H9 (cell line): ENCODE data around the gene POU2AF3. TPM values are rescaled to one million over a fixed set of nuclear protein-coding genes. Genes with fewer than 3 reads are reported as not detected.

Experiments
- DNase-seq: peaks from one replicate; pipeline ENCODE4 v3.0.0-alpha.2; 2017
- H2AFZ ChIP-seq: one replicate; pipeline ENCODE4 v1.6.1; 2013; ENCODE audit warnings: mild to moderate bottlenecking, low read length, control low read depth, moderate library complexity
- H2AK5ac ChIP-seq: 2 replicates; pipeline ENCODE4 v1.6.1; 2013; ENCODE audit warnings: low read length, control low read depth, mixed read lengths; ENCODE audit not compliant: insufficient read length
- H2BK120ac ChIP-seq: one replicate; pipeline ENCODE4 v1.6.1; 2013; ENCODE audit warnings: low read depth, mild to moderate bottlenecking, low read length, control low read depth, inconsistent platforms; ENCODE audit not compliant: poor library complexity, severe bottlenecking
- H2BK12ac ChIP-seq: 2 replicates; pipeline ENCODE4 v1.6.1; 2013; ENCODE audit warnings: low read length, control low read depth, mixed read lengths, low read depth; ENCODE audit not compliant: insufficient read length
- H2BK15ac ChIP-seq: 2 replicates; pipeline ENCODE4 v1.6.1; 2013; ENCODE audit warnings: low read depth, low read length, control low read depth
- H2BK20ac ChIP-seq: one replicate; pipeline ENCODE4 v1.6.1; 2013; ENCODE audit warnings: low read depth, mild to moderate bottlenecking, low read length, control low read depth, inconsistent platforms; ENCODE audit not compliant: poor library complexity, severe bottlenecking
- H2BK5ac ChIP-seq: 2 replicates; pipeline ENCODE4 v1.6.1; 2013; ENCODE audit warnings: low read length, control low read depth, mixed read lengths; ENCODE audit not compliant: insufficient read length
- H3K14ac ChIP-seq: 2 replicates; pipeline ENCODE4 v1.6.1; 2013; ENCODE audit warnings: low read length, control low read depth; ENCODE audit not compliant: insufficient read depth
- H3K18ac ChIP-seq: 2 replicates; pipeline ENCODE4 v1.6.1; 2013; ENCODE audit warnings: low read depth, mild to moderate bottlenecking, mixed read lengths, low read length, control low read depth; ENCODE audit not compliant: insufficient read length
- H3K23ac ChIP-seq: 2 replicates; pipeline ENCODE4 v1.6.1; 2013; ENCODE audit warnings: low read length, control low read depth, mixed read lengths, low read depth; ENCODE audit not compliant: insufficient read length
- H3K23me2 ChIP-seq: 2 replicates; pipeline ENCODE4 v1.6.1; 2013; ENCODE audit warnings: low read depth, mild to moderate bottlenecking, mixed read lengths, low read length, control low read depth; ENCODE audit not compliant: insufficient read length, poor library complexity, severe bottlenecking
- H3K27ac ChIP-seq: 2 replicates; pipeline ENCODE4 v1.5.1; 2013; ENCODE audit warnings: low read length, control low read depth, mixed read lengths, low read depth; ENCODE audit not compliant: insufficient read length
- H3K27me3 ChIP-seq: 2 replicates; pipeline ENCODE4 v1.6.1; 2013; ENCODE audit warnings: low read length, control low read depth, inconsistent platforms; ENCODE audit not compliant: insufficient read depth
- H3K4ac ChIP-seq: 2 replicates; pipeline ENCODE4 v1.6.1; 2013; ENCODE audit warnings: low read depth, mild to moderate bottlenecking, control low read depth, inconsistent platforms, low read length, moderate library complexity
- H3K4me1 ChIP-seq: 2 replicates; pipeline ENCODE4 v1.6.1; 2013; ENCODE audit warnings: low read length, control low read depth, inconsistent platforms; ENCODE audit not compliant: insufficient read depth
- H3K4me2 ChIP-seq: 2 replicates; pipeline ENCODE4 v1.6.1; 2013; ENCODE audit warnings: low read length, control low read depth, mixed read lengths; ENCODE audit not compliant: insufficient read length, insufficient read depth
- H3K56ac ChIP-seq: 2 replicates; pipeline ENCODE4 v1.6.1; 2013; ENCODE audit warnings: low read depth, mild to moderate bottlenecking, mixed read lengths, low read length, control low read depth; ENCODE audit not compliant: insufficient read length
- H3K79me1 ChIP-seq: 2 replicates; pipeline ENCODE4 v1.6.1; 2013; ENCODE audit warnings: low read depth, mild to moderate bottlenecking, moderate library complexity, low read length, control low read depth, inconsistent platforms; ENCODE audit not compliant: insufficient read depth, poor library complexity, severe bottlenecking
- H3K79me2 ChIP-seq: 2 replicates; pipeline ENCODE4 v1.6.1; 2013; ENCODE audit warnings: low read length, control low read depth, inconsistent platforms; ENCODE audit not compliant: insufficient read depth
- H3K9ac ChIP-seq: 2 replicates; pipeline ENCODE4 v1.6.1; 2013; ENCODE audit warnings: low read length, control low read depth, mixed read lengths; ENCODE audit not compliant: insufficient read length; ENCODE audit errors: extremely low read depth
- H3K9me3 ChIP-seq: one replicate; pipeline ENCODE4 v1.6.1; 2013; ENCODE audit warnings: low read depth, low read length, inconsistent platforms; ENCODE audit not compliant: control insufficient read depth
- H3T11ph ChIP-seq: one replicate; pipeline ENCODE4 v1.6.1; 2013; ENCODE audit warnings: mild to moderate bottlenecking, low read length, control low read depth, inconsistent platforms
- H4K20me1 ChIP-seq: one replicate; pipeline ENCODE4 v1.6.1; 2013; ENCODE audit not compliant: control insufficient read depth, insufficient read length, insufficient read depth
- H4K5ac ChIP-seq: 2 replicates; pipeline ENCODE4 v1.6.1; 2013; ENCODE audit warnings: low read depth, mild to moderate bottlenecking, mixed read lengths, low read length, control low read depth; ENCODE audit not compliant: insufficient read length
- H4K8ac ChIP-seq: replicated peaks from 2 replicates; pipeline ENCODE4 v1.6.1; 2013; ENCODE audit warnings: low read length, control low read depth, mixed read lengths, low read depth; ENCODE audit not compliant: insufficient read length
- H4K91ac ChIP-seq: 2 replicates; pipeline ENCODE4 v1.6.1; 2013; ENCODE audit warnings: low read depth, mild to moderate bottlenecking, moderate library complexity, mixed read lengths, low read length, control low read depth; ENCODE audit not compliant: insufficient read length
- H3K27ac Mint-ChIP-seq, 3 experiments: 2 replicates in 2 of 3; 3 replicates in 1 of 3; pipeline ENCODE4 v1.8.0; 2020 to 2021; ENCODE audit warnings: mixed read lengths in 3 of 3, mild to moderate bottlenecking in 1 of 3, moderate library complexity in 1 of 3
- H3K27me3 Mint-ChIP-seq: 2 replicates; pipeline ENCODE4 v1.8.0; 2021; ENCODE audit warnings: low read depth, mild to moderate bottlenecking, moderate library complexity, mixed read lengths
- H3K36me3 Mint-ChIP-seq, 3 experiments: 2 replicates in 2 of 3; 3 replicates in 1 of 3; pipeline ENCODE4 v1.8.0; 2020 to 2021; ENCODE audit warnings: low read depth in 3 of 3, mixed read lengths in 3 of 3; ENCODE audit not compliant: insufficient read depth in 1 of 3
- H3K4me1 Mint-ChIP-seq, 2 experiments: 2 replicates each; pipeline ENCODE4 v1.8.0; 2020; ENCODE audit warnings: mixed read lengths in 2 of 2
- H3K4me3 Mint-ChIP-seq, 2 experiments: 2 replicates in 1 of 2; 3 replicates in 1 of 2; pipeline ENCODE4 v1.8.0; 2020 to 2021; ENCODE audit warnings: mild to moderate bottlenecking in 2 of 2, mixed read lengths in 2 of 2, moderate library complexity in 1 of 2
- H3K9me3 Mint-ChIP-seq, 2 experiments: 2 replicates in 1 of 2; 3 replicates in 1 of 2; pipeline ENCODE4 v1.8.0; 2020; ENCODE audit warnings: mild to moderate bottlenecking in 2 of 2, mixed read lengths in 2 of 2, moderate library complexity in 1 of 2
- WGBS: extraction: QIAGEN DNeasy Blood & Tissue Kit; methylation state at CpG from one replicate; pipeline ENCODE4 v1.1.7; 2013; ENCODE audit warnings: missing lambda C conversion rate, low lambda C conversion rate, mixed read lengths; ENCODE audit not compliant: insufficient read length; ENCODE audit errors: extremely low coverage; 5-methylcytosine and 5-hydroxymethylcytosine counted together
- total RNA-seq: library from RNA; stranded (reverse); gene quantifications from 2 replicates; pipeline ENCODE4 v1.2.1, GENCODE V29; 2021
- TF ChIP-seq, protein P1 (sequence below): fragments of 200-600 bp; sonication (generic); conservative IDR thresholded peaks from 3 replicates; pipeline ENCODE4 v1.8.0; 2021; ENCODE audit warnings: antibody characterized with exemption, mild to moderate bottlenecking

POU2AF3 gene
- total RNA-seq, 1 experiment from 2014 or later: 0.52 TPM

DNA sequence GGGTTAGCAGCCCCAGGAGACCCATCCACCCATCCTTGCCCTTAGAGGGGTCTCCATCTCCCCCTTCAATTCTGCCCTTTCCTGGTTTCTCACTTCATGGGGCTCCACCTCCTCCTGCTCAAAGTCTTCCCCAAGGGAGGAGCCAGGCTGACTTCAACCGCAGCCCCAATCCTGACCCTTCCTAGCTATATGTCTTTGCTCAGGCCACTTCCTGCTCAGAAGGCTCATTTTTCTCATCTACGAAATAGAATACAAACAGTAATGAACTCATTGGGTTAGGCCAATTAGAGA, 56.2 kb downstream of the POU2AF3 start:
- Histone ChIP-seq H3K4me1 (no peaks in the 10 kb centered on the region), H3K56ac (no peak overlapping the region), H3K23me2 (no peaks in the 10 kb centered on the region), H3K14ac (no peak overlapping the region), H3K9ac (no peak overlapping the region), H2BK12ac (no peak overlapping the region), H4K8ac (no peak overlapping the region), H3K18ac (no peak overlapping the region), H3K27me3 (no peaks in the 10 kb centered on the region), H2BK15ac (no peak overlapping the region), H2AFZ (no peak overlapping the region), H2BK120ac (no peak overlapping the region), H2BK20ac (no peak overlapping the region), H2AK5ac (no peak overlapping the region), H4K5ac (no peak overlapping the region), H4K91ac (no peak overlapping the region), H3K4me2 (no peak overlapping the region), H3K23ac (no peak overlapping the region), H3K27ac (no peak overlapping the region), H3K4ac (no peak overlapping the region), H2BK5ac (no peak overlapping the region), H3K9me3 (no peaks in the 10 kb centered on the region), H3K79me1 (no peaks in the 10 kb centered on the region), H3T11ph (no peak overlapping the region), H3K79me2 (no peaks in the 10 kb centered on the region), H4K20me1 (no peaks in the 10 kb centered on the region)
- Mint-ChIP-seq H3K27ac (no peak overlapping the region), H3K27me3 (peaks cover 3% of the 10 kb centered on the region; the same call in 1 of the 2 replicates), H3K36me3 (no peaks in the 10 kb centered on the region), H3K4me1 (no peaks in the 10 kb centered on the region), H3K4me3 (no peak overlapping the region), H3K9me3 (no peaks in the 10 kb centered on the region; a peak in 1 of 5 replicates)
- no peak for DNase-seq
- no CpG with 5 or more reads among the region's 2 CpGs for WGBS
- TF ChIP-seq, protein P1, sequence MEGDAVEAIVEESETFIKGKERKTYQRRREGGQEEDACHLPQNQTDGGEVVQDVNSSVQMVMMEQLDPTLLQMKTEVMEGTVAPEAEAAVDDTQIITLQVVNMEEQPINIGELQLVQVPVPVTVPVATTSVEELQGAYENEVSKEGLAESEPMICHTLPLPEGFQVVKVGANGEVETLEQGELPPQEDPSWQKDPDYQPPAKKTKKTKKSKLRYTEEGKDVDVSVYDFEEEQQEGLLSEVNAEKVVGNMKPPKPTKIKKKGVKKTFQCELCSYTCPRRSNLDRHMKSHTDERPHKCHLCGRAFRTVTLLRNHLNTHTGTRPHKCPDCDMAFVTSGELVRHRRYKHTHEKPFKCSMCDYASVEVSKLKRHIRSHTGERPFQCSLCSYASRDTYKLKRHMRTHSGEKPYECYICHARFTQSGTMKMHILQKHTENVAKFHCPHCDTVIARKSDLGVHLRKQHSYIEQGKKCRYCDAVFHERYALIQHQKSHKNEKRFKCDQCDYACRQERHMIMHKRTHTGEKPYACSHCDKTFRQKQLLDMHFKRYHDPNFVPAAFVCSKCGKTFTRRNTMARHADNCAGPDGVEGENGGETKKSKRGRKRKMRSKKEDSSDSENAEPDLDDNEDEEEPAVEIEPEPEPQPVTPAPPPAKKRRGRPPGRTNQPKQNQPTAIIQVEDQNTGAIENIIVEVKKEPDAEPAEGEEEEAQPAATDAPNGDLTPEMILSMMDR: no peak
